Naive thymus-derived CD4-positive, alpha-beta T cell (primary cell): ENCODE results near the gene ROBO4. TPM values are rescaled to one million over a fixed set of nuclear protein-coding genes. Genes with fewer than 3 reads are reported as not detected.

Experiments
- ATAC-seq: fragments of 150-1000 bp; cut with Tn5 transposase; 2 replicates; pipeline ENCODE4 v1.10.0; 2021; ENCODE audit warnings: mild to moderate bottlenecking, moderate library complexity
- CTCF ChIA-PET: fragments of 350-600 bp; sonication (Branson Sonifier 250); formaldehyde crosslinking; loops from one replicate; lab custom pipeline; 2021; ENCODE audit warnings: antibody characterized with exemption; lab: Charles Lee
- POLR2A ChIA-PET: fragments of 350-600 bp; sonication (Branson Sonifier 250); formaldehyde crosslinking; loops from one replicate; lab custom pipeline; 2021; ENCODE audit warnings: antibody characterized with exemption, inconsistent platforms; lab: Charles Lee
- DNase-seq, 9 donors: peaks; one replicate each; pipeline versions ENCODE4 v3.0.0 to v3.0.0-alpha.2; 2020 to 2022; ENCODE audit warnings: mixed read lengths in 1 of 9
- H3K27ac ChIP-seq: one replicate; pipeline ENCODE4 v1.7.0; 2013; ENCODE audit warnings: mild to moderate bottlenecking, low read depth, low read length, moderate library complexity
- H3K27me3 ChIP-seq, 2 donors: one replicate each; pipeline ENCODE4 v1.7.0; 2013; ENCODE audit warnings: low read length in 2 of 2, mild to moderate bottlenecking in 2 of 2, moderate library complexity in 2 of 2; ENCODE audit not compliant: control insufficient read depth in 2 of 2, insufficient read depth in 2 of 2
- H3K36me3 ChIP-seq, 3 experiments: 1 replicate in 2 of 3; 2 replicates in 1 of 3; pipeline ENCODE4 v1.7.0; 2013; ENCODE audit warnings: low read length in 3 of 3, mild to moderate bottlenecking in 3 of 3, moderate library complexity in 1 of 3; ENCODE audit not compliant: insufficient read depth in 3 of 3, control insufficient read depth in 2 of 3
- H3K4me1 ChIP-seq, 2 donors: one replicate each; pipeline ENCODE4 v1.7.0; 2013; ENCODE audit warnings: low read length in 2 of 2, mild to moderate bottlenecking in 2 of 2, moderate library complexity in 1 of 2; ENCODE audit not compliant: control insufficient read depth in 2 of 2, insufficient read depth in 2 of 2
- H3K4me3 ChIP-seq: 2 replicates; pipeline ENCODE4 v1.7.0; 2013; ENCODE audit warnings: mild to moderate bottlenecking, low read length
- H3K9me3 ChIP-seq, 3 experiments: 1 replicate in 2 of 3; 2 replicates in 1 of 3; pipeline ENCODE4 v1.7.0; 2013; ENCODE audit warnings: low read length in 3 of 3; ENCODE audit not compliant: control insufficient read depth in 2 of 3
- H3K27ac Mint-ChIP-seq, 9 donors: one replicate each; pipeline ENCODE4 v1.8.0; 2020 to 2022; ENCODE audit warnings: mixed read lengths in 9 of 9, mild to moderate bottlenecking in 8 of 9, moderate library complexity in 5 of 9, inconsistent platforms in 2 of 9
- H3K27me3 Mint-ChIP-seq, 5 donors: one replicate each; pipeline ENCODE4 v1.8.0; 2021 to 2022; ENCODE audit warnings: mixed read lengths in 5 of 5, mild to moderate bottlenecking in 1 of 5
- H3K36me3 Mint-ChIP-seq, 5 donors: one replicate each; pipeline ENCODE4 v1.8.0; 2020 to 2022; ENCODE audit warnings: mixed read lengths in 5 of 5, mild to moderate bottlenecking in 3 of 5, inconsistent platforms in 1 of 5
- H3K4me1 Mint-ChIP-seq, 7 donors: one replicate each; pipeline ENCODE4 v1.8.0; 2020 to 2022; ENCODE audit warnings: mixed read lengths in 7 of 7, mild to moderate bottlenecking in 3 of 7, inconsistent platforms in 1 of 7
- H3K4me3 Mint-ChIP-seq, 10 donors: one replicate each; pipeline ENCODE4 v1.8.0; 2020 to 2022; ENCODE audit warnings: mild to moderate bottlenecking in 10 of 10, mixed read lengths in 10 of 10, moderate library complexity in 6 of 10, inconsistent platforms in 2 of 10
- H3K9me3 Mint-ChIP-seq, 11 donors: one replicate each; pipeline ENCODE4 v1.8.0; 2020 to 2022; ENCODE audit warnings: mixed read lengths in 11 of 11, mild to moderate bottlenecking in 4 of 11, inconsistent platforms in 1 of 11, moderate library complexity in 1 of 11
- intact Hi-C, 2 donors: fragments of 100-400 bp; cut with micrococcal nuclease; formaldehyde crosslinking; loops; one replicate each; pipeline ENCODE4 v1.15.1; 2023
- polyA plus RNA-seq, 2 donors: library from polyadenylated mRNA; unstranded; fragments of 300-500 nt; fragmentation: Illumina TruSeq; gene quantifications; one replicate each; pipeline ENCODE4 v1.2.3, GENCODE V29; 2021
- total RNA-seq, 6 experiments: library from RNA in 5 of 6; stranded (reverse) in 5 of 6; gene quantifications; 1 replicate in 5 of 6; 2 replicates in 1 of 6; pipeline ENCODE4 v1.2.3 and lab custom pipeline; 2021 to 2026

Gene ROBO4
- total and polyA plus RNA-seq, 7 experiments from 2014 or later, result 0.04 to 0.29 (median 0.19) TPM; not detected in 4

DNA sequence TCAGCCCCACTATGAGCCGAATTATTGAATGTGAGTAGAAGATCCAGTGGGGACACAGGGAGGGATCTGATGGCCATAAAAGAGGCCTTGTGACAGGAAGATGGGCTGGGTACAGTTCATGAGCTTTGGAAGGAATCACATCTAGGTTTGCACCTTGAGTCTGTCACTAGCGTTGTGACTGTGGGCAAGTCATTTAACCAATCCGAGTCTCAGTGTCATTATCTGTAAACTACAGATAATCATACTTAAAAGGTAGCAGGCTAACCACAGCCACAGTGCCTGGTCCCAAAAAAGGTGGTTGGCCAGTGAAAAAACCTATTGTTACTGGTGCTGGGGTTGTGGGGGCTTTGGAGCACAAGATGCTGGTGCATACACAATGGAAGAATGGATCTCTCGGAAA, 25.2 kb upstream of the ROBO4 start:
- Histone ChIP-seq H3K4me3 (no peak overlapping the region), H3K9me3 (no peaks in the 10 kb centered on the region), H3K27me3 (no peaks in the 10 kb centered on the region), H3K27ac (no peak overlapping the region), H3K4me1 (peaks cover 0 to 21% of the 10 kb centered on the region in 2 donors), H3K36me3 (no peaks in the 10 kb centered on the region)
- Mint-ChIP-seq H3K4me3 (peak overlapping the region in 8 of 10 donors; percentile 42 to 81 (median 52)), H3K27me3 (peaks cover 0 to 12% (median 0%) of the 10 kb centered on the region in 5 donors), H3K36me3 (peaks cover 0 to 1% (median 0%) of the 10 kb centered on the region in 5 donors), H3K4me1 (peaks cover 8 to 46% (median 40%) of the 10 kb centered on the region in 7 donors), H3K27ac (peak overlapping the region in 5 of 9 donors; percentile 2 to 76 (median 41)), H3K9me3 (peaks cover 0 to 2% (median 0%) of the 10 kb centered on the region in 11 donors)
- intact Hi-C loops, result loop anchor here in 1 of 2 donors (5.0 kb wide), 1 partner anchor 46 kb away; no protein-coding TSS in a partner anchor
- ATAC-seq (no peak), DNase-seq (no peak)
- CTCF ChIA-PET, result interaction anchor here (0.6 to 1.4 kb wide), 4 partner anchors 36 to 218 kb away, joined by 3 to 5 read pairs (median 4); no protein-coding TSS in a partner anchor
- POLR2A ChIA-PET, result interaction anchor here (0.9 to 6.2 kb wide), 3 partner anchors 27 to 46 kb away, joined by 6 to 45 read pairs (median 29); partner anchors contain the start of gene CCDC15

DNA sequence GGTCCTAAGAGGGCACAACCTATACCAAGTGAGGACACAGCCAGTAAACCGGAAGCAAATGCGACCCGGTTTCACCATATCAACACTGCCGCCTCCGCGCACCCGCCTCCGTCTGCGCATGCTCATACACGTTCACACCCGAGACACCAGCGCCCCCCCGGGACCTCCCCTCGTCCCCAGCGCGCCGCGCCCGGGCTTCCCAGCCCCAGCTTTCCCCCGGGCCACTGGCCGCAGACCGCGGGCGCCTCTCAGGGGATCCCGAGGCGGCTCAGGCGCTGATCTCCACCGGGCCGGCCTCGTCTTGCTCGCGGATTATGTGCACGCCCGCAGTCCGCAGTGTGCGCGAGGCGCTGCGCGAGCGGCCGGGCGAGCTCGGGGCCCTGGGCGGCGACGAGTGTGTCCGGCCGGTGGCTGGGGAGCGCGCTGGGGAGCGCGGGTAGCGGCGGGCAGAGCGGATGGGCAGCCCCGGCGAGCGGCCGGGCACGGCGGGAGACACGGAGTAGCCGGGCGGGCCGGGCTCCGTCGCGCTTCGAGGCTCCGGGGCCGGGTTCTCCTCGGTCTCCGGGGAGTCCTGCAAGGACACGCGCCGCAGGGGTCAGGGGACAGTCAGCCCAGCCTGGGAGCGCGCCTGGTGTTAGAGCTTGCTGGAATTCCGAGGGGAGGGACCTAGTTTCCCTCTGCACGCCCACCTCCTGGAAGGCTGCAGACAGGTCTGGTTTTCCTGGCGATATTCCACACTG, 23.4 kb upstream of the ROBO4 start:
- POLR2A ChIA-PET, result interaction anchor here (0.5 to 6.2 kb wide), 7 partner anchors 9 to 298 kb away, joined by 3 to 45 read pairs (median 5); partner anchors contain the start of genes CCDC15 and TMEM218
- Mint-ChIP-seq H3K27ac (peak overlapping the region in 8 of 9 donors; percentile 32 to 85 (median 62)), H3K27me3 (peaks cover 0 to 12% (median 0%) of the 10 kb centered on the region in 5 donors), H3K4me3 (peak overlapping the region; percentile 65 to 85 (median 80)), H3K4me1 (peaks cover 8 to 46% (median 40%) of the 10 kb centered on the region in 7 donors), H3K36me3 (peaks cover 0 to 1% (median 0%) of the 10 kb centered on the region in 5 donors), H3K9me3 (peaks cover 0 to 2% (median 0%) of the 10 kb centered on the region in 11 donors)
- peak; percentile 81 for ATAC-seq
- H3K27me3 ChIP-seq, result no peaks in the 10 kb centered on the region
- peak overlapping the region; percentile 46 for H3K4me3 ChIP-seq
- peaks cover 0 to 21% of the 10 kb centered on the region in 2 donors for H3K4me1 ChIP-seq
- CTCF ChIA-PET, result interaction anchor here (2.0 kb wide), 1 partner anchor 33 kb away, joined by 6 read pairs; the partner anchor contains the start of gene CCDC15
- no peaks in the 10 kb centered on the region for H3K9me3 ChIP-seq
- peak overlapping the region; percentile 47 for H3K27ac ChIP-seq
- intact Hi-C loops, result loop anchor here (1.0 to 5.0 kb wide), 6 partner anchors 33 to 248 kb away; partner anchors contain the start of genes CCDC15 (in 2 of the 2), SIAE (in 1 of the 2), SPA17 (in 1 of the 2) and TMEM218 (in 1 of the 2)
- peak; percentile 61 to 86 (median 78) for DNase-seq
- H3K36me3 ChIP-seq, result no peaks in the 10 kb centered on the region

DNA sequence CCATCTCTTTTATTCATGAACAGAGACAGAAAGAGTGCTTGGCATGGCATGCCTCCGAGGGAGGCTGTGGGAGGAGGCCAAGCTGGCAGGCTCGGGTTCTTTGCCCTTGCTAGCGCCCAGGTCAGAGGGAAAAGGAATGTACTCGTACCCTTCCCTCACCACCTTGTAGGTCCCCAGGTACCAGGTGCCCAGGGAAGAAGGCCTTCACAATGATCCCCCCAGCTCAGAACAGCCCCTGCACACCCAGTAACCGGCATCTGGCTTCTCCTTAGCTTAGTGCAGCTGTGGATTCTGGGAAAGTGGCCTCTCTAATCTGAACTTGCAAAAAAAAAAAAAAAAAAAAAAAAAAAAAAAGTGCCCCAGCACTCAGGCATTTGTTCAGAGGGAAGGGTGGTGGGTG, 22.7 kb upstream of the ROBO4 start:
- peaks cover 0 to 21% of the 10 kb centered on the region in 2 donors for H3K4me1 ChIP-seq
- H3K27ac ChIP-seq, result no peak overlapping the region
- peaks cover 0 to 1% (median 0%) of the 10 kb centered on the region in 5 donors for H3K36me3 Mint-ChIP-seq
- no peaks in the 10 kb centered on the region for H3K9me3 ChIP-seq
- ChIA-PET CTCF (interaction anchor here (0.6 to 2.0 kb wide), 6 partner anchors 16 to 222 kb away, joined by 3 to 6 read pairs (median 4); partner anchors contain the start of gene CCDC15), POLR2A (interaction anchor here (0.5 to 6.2 kb wide), 8 partner anchors 8 to 297 kb away, joined by 3 to 45 read pairs (median 5); partner anchors contain the start of genes CCDC15, MSANTD2 and TMEM218)
- H3K4me3 Mint-ChIP-seq, result peak overlapping the region; percentile 65 to 85 (median 80)
- H3K27ac Mint-ChIP-seq, result peak overlapping the region in 6 of 9 donors; percentile 32 to 85 (median 68)
- peaks cover 8 to 46% (median 40%) of the 10 kb centered on the region in 7 donors for H3K4me1 Mint-ChIP-seq
- ATAC-seq (no peak), DNase-seq (no peak)
- H3K36me3 ChIP-seq, result no peaks in the 10 kb centered on the region
- H3K9me3 Mint-ChIP-seq, result peaks cover 0 to 2% (median 0%) of the 10 kb centered on the region in 11 donors
- H3K4me3 ChIP-seq, result peak overlapping the region; percentile 46
- no peaks in the 10 kb centered on the region for H3K27me3 ChIP-seq
- intact Hi-C loops, result loop anchor here (1.0 to 5.0 kb wide), 6 partner anchors 34 to 248 kb away; partner anchors contain the start of genes CCDC15 (in 2 of the 2), SIAE (in 1 of the 2), SPA17 (in 1 of the 2) and TMEM218 (in 1 of the 2)
- H3K27me3 Mint-ChIP-seq, result peaks cover 0 to 17% (median 0%) of the 10 kb centered on the region in 5 donors

DNA sequence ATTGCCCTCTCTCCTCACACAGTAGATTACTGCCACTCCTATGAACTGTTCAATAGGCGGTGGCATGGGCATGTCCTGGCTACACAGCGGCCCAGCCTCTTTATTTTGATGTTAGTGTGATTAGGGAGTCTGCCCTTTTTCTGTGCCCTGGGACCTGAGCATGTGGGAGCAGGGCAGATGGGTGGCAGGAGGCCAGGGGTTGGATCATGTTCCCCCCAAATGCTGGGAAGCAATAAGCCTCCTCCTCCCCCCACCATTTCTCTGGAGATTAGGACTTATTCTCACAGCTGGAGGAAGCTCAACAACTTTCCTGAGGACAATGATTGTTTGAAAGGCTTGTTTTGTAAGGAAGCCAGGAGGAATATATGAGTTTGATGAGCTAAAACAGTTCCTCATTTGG, 22.2 kb upstream of the ROBO4 start:
- no peaks in the 10 kb centered on the region for H3K27me3 ChIP-seq
- peaks cover 0 to 21% (median 0%) of the 10 kb centered on the region in 5 donors for H3K27me3 Mint-ChIP-seq
- intact Hi-C loops, result loop anchor here (1.0 to 5.0 kb wide), 6 partner anchors 34 to 247 kb away; partner anchors contain the start of genes CCDC15 (in 2 of the 2), SIAE (in 1 of the 2), SPA17 (in 1 of the 2) and TMEM218 (in 1 of the 2)
- POLR2A ChIA-PET, result interaction anchor here (0.6 to 6.2 kb wide), 7 partner anchors 8 to 1546 kb away, joined by 3 to 45 read pairs (median 5); partner anchors contain the start of genes CCDC15, MSANTD2 and TMEM218
- peaks cover 0 to 1% (median 0%) of the 10 kb centered on the region in 5 donors for H3K36me3 Mint-ChIP-seq
- DNase-seq, result no peak
- H3K9me3 Mint-ChIP-seq, result peaks cover 0 to 3% (median 0%) of the 10 kb centered on the region in 11 donors
- H3K36me3 ChIP-seq, result no peaks in the 10 kb centered on the region
- CTCF ChIA-PET, result interaction anchor here (0.6 to 2.0 kb wide), 6 partner anchors 17 to 223 kb away, joined by 3 to 6 read pairs (median 4); partner anchors contain the start of gene CCDC15
- peak overlapping the region in 2 of 9 donors; percentile 32 to 38 for H3K27ac Mint-ChIP-seq
- peak overlapping the region in 6 of 10 donors; percentile 24 to 81 (median 40) for H3K4me3 Mint-ChIP-seq
- no peak overlapping the region for H3K4me3 ChIP-seq
- H3K9me3 ChIP-seq, result no peaks in the 10 kb centered on the region
- peaks cover 0 to 21% of the 10 kb centered on the region in 2 donors for H3K4me1 ChIP-seq
- peaks cover 8 to 42% (median 38%) of the 10 kb centered on the region in 7 donors for H3K4me1 Mint-ChIP-seq
- no peak overlapping the region for H3K27ac ChIP-seq
- no peak for ATAC-seq

DNA sequence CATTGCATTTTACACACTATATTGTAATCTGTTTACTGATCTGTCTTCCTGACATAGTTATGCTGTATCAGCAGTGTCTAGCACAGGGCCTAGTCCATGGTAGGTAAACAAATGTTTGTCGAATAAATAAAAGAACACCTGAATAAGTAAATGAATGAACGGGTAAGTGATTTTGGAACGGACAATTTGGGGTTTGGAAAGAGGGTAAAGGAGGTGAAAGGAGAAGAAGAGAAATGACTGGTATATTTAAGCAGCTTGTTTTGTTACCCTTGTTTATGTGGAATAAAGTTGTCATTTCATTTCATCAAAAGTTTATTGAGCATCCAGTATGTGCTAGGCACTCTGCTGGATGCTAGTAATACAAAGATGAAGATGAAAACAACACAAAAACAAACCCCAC, 21.3 kb upstream of the ROBO4 start, which contains the start of gene HEPN1:
Gene HEPN1 (plus strand): TSS at position 301 of the 400 bp plus-strand sequence.
- Histone ChIP-seq H3K9me3 (no peaks in the 10 kb centered on the region), H3K36me3 (no peaks in the 10 kb centered on the region), H3K4me3 (no peak within 1 kb of the TSS), H3K27me3 (no peaks in the 10 kb centered on the region), H3K27ac (no peak within 1 kb of the TSS), H3K4me1 (peaks cover 0 to 21% of the 10 kb centered on the region in 2 donors)
- Mint-ChIP-seq H3K9me3 (peaks cover 0 to 5% (median 0%) of the 10 kb centered on the region in 11 donors), H3K27ac (peak within 1 kb of the TSS in 2 of 9 donors; percentile 14 to 47), H3K4me1 (peaks cover 8 to 35% (median 30%) of the 10 kb centered on the region in 7 donors), H3K4me3 (peak within 1 kb of the TSS in 6 of 10 donors; percentile 24 to 81 (median 53)), H3K36me3 (peaks cover 0 to 1% (median 0%) of the 10 kb centered on the region in 5 donors), H3K27me3 (peaks cover 0 to 24% (median 0%) of the 10 kb centered on the region in 5 donors)
- ChIA-PET POLR2A (interaction anchor here (0.6 to 6.2 kb wide), 4 partner anchors 28 to 70 kb away, joined by 3 to 45 read pairs (median 3); partner anchors contain the start of gene CCDC15), CTCF (no interaction called here)
- intact Hi-C loops, result no loop called here
- DNase-seq, result no peak
- ATAC-seq, result no peak
